BLaER1 treated with 17β-estradiol and CSF1 and Interleukin-3, amounts not matched to agents 10 nM and 100 nM (cell line): ENCODE results near the gene THOC6.
A peak's percentile ranks its signal among the peaks of the same experiment; 100 is the strongest.
"Not testable (repeated sequence)": the region's sequence is repeated elsewhere in the genome, so short reads cannot be mapped to it uniquely, and the experiment has no call there.

Experiments used
- H3K27ac ChIP-seq, 11 experiments: shearing (Covaris generic); formaldehyde crosslinking; 2 replicates each; pipeline ENCODE4 v1.8.1; 2022
- H3K27me3 ChIP-seq, 11 experiments: shearing (Covaris generic); formaldehyde crosslinking; 2 replicates each; pipeline ENCODE4 v1.8.1; 2022
- H3K36me3 ChIP-seq, 11 experiments: shearing (Covaris generic); formaldehyde crosslinking; 2 replicates each; pipeline ENCODE4 v1.8.1; 2022
- H3K4me1 ChIP-seq, 10 experiments: shearing (Covaris generic); formaldehyde crosslinking; 2 replicates each; pipeline ENCODE4 v1.8.1; 2022
- H3K4me2 ChIP-seq, 11 experiments: shearing (Covaris generic); formaldehyde crosslinking; 2 replicates each; pipeline ENCODE4 v1.8.1; 2022
- H3K4me3 ChIP-seq, 10 experiments: shearing (Covaris generic); formaldehyde crosslinking; 2 replicates each; pipeline ENCODE4 v1.8.1; 2022
- H3K9ac ChIP-seq, 11 experiments: shearing (Covaris generic); formaldehyde crosslinking; 2 replicates each; pipeline ENCODE4 v1.8.1; 2022
- H3K9me3 ChIP-seq, 11 experiments: shearing (Covaris generic); formaldehyde crosslinking; replicated peaks in 1 of 11; 2 replicates each; pipeline ENCODE4 v1.8.1; 2022
- H4K20me1 ChIP-seq, 11 experiments: shearing (Covaris generic); formaldehyde crosslinking; 2 replicates each; pipeline ENCODE4 v1.8.1; 2022
- Cebpa-rat ChIP-seq, 11 experiments: shearing (Covaris generic); IDR thresholded peaks; 2 replicates each; pipeline ENCODE4 v1.8.1; 2022

The THOC6 gene

DNA sequence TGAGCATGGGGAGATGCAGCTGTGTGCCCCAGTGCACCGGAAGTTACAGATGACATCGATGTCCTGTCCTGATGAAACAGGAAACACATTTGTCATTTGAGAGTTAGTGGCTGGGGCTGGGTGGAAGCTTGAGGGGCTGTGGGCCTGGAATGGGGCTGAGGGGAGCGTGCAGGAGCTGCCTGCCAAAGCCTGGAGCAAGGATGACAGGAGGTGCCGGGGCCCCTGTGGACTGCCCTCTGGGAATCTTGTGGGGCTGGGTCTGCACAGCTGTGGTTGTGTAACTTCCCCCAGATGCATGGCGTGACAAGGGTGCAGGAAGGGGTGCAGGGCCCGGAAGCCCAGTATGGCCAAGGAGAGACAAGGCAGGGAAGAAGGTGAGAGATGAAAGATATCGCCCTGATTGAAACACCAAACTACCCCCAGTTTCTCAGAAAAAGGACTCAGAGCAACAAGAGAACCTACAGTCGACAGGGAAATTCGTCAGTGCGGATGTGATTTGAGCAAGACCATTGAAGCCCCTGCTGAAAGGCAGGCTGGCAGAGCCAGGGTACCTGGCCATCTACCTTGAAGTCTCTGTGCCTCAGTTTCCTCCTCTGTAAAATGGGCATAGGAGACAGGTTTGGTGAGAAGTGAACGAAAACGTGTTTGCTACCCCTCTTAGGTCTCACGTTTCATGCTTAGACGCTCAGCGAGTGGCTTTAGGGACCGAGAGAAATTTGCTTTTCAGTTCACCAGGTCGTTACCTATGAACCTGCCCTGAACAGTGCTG, 31.3 kb downstream of the THOC6 start:
- Histone ChIP-seq H3K27ac (peak overlapping the region in 9 of 11 experiments; percentile 53 to 96 (median 92); a peak in 18 of 22 replicates), H3K4me3 (peak overlapping the region in 7 of 10 experiments; percentile 29 to 49 (median 43); a peak in 12 of 20 replicates), H3K9me3 (no peaks in the 10 kb centered on the region)

DNA sequence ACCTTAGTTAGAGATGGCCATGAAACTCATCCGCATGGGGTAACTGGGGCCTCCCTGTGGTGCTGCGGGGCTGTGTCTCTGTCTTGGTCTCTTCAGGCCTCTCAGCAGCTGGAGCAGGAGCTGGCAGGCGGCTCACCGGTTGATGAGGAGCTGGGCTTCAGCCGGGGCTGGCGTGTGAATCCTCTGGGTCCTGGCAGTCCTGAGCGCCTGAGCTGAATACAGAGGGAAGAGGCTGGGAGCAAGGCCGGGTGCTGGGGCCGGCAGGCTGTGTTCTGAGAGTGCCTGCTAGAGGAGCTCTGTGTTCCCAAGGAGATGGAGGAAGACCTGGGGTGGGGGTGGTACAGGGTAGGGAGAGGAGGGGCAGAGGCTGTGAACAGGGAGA, 31.9 kb downstream of the THOC6 start:
- not testable (repeated sequence) for H4K20me1 ChIP-seq, H3K9me3 ChIP-seq, H3K27me3 ChIP-seq
- H3K27ac ChIP-seq, result peak overlapping the region in 9 of 11 experiments; percentile 53 to 96 (median 92); a peak in 18 of 22 replicates
- peak overlapping the region; percentile 84 to 100 (median 98) for H3K4me2 ChIP-seq
- H3K9ac ChIP-seq, result peak overlapping the region in 9 of 11 experiments; percentile 26 to 98 (median 72); a peak in 17 of 22 replicates
- H3K4me1 ChIP-seq, result peaks cover 68 to 91% (median 87%) of the 10 kb centered on the region in 10 experiments
- H3K4me3 ChIP-seq, result peak overlapping the region in 5 of 10 experiments; percentile 38 to 49 (median 45); a peak in 8 of 20 replicates
- H3K36me3 ChIP-seq, result peaks cover 0 to 42% (median 4%) of the 10 kb centered on the region in 11 experiments; a peak in 11 of 22 replicates

More for the DNA sequence above, 31.3 kb downstream of the THOC6 start:
- Histone ChIP-seq H3K27me3 (peaks cover 3 to 13% (median 7%) of the 10 kb centered on the region in 11 experiments), H3K4me2 (peak overlapping the region; percentile 84 to 100 (median 98)), H3K4me1 (peaks cover 71 to 93% (median 90%) of the 10 kb centered on the region in 10 experiments), H3K36me3 (peaks cover 0 to 42% (median 4%) of the 10 kb centered on the region in 11 experiments; a peak in 11 of 22 replicates), H3K9ac (peak overlapping the region in 9 of 11 experiments; percentile 26 to 98 (median 72); a peak in 17 of 22 replicates), H4K20me1 (peaks cover 0 to 6% (median 0%) of the 10 kb centered on the region in 11 experiments; a peak in 3 of 22 replicates)
- TF ChIP-seq Cebpa-rat (IDR thresholded peaks at IDR 0.05), result peak in 6 of 11 experiments; percentile 11 to 86 (median 76); a peak in 9 of 22 replicates

DNA sequence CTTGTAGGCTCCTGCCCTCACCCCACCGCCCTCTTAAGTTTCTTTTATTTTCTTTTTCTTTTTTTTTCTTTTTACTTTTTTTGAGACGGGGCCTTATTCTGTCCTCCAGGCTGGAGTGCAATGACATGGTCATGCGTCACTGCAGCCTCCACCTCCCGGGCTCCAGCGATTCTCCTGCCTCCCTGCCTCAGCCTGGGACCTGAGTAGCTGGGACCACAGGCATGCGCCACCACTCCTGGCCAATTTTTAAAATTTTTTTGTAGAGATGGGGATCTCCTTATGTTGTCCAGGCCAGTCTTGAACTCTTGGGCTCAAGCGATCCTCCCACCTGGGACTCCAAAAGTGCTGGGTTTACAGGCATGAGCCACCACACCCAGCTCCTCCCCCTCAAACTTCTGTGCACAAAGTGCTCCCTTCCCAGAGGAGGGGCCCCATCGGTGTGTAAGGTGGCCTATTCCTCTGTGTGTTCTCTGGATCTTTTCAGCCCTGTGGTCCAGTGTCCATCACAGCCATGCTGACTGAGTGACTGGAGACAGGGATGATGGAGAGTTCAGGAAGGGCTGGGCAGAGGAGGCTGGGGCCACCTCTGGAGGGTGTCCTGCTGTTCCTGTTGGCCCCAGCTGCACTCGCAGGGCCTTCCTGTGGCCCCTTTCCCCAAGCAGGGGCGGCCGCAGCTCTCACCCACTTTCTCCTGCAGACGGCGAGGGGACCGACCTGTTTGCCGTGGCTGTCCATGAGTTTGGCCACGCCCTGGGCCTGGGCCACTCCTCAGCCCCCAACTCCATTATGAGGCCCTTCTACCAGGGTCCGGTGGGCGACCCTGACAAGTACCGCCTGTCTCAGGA, 32.7 kb downstream of the THOC6 start:
- H3K9ac ChIP-seq, result peak overlapping the region in 7 of 11 experiments; percentile 38 to 98 (median 95); a peak in 13 of 22 replicates

DNA sequence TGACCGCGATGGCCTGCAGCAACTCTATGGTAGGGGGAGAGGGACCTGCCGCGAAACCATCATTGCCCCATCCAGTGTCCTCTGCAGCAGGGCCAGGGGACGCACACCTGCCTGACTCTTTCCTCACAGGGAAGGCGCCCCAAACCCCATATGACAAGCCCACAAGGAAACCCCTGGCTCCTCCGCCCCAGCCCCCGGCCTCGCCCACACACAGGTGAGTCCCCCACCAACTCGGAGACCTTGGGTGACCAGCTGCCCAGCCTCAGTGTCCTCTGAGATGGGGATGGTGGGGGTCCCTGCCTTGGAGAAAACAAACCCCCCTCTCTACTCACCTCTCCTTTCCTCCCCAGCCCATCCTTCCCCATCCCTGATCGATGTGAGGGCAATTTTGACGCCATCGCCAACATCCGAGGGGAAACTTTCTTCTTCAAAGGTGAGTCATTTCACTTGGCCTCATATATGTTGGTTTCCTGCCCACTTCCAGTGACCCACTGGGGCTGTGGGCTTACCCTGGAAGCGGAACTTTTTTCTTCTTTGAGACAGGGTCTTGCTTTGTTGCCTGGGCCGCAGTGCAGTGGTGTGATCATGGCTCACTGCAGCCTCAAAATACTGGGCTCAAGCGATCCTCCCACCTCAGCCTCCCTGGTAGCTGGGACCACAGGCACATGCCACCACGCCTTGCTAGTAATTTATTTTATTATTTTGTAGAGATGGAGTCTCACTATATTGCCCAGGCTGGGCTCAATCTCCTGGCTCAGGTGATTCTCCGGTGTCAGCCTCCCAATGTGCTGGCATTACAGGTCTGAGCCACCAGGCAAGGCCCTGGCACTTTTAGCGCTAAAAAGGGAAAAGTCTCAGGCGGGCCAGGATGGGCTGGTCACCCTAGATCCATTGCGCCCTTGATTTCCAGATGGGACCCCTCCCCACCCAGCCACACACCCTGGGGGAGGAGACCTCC, 33.6 kb downstream of the THOC6 start:
- Histone ChIP-seq H3K36me3 (peaks cover 0 to 34% (median 4%) of the 10 kb centered on the region in 11 experiments; a peak in 11 of 22 replicates), H3K27me3 (no peaks in the 10 kb centered on the region), H3K4me3 (peak overlapping the region; percentile 77 to 94 (median 88)), H4K20me1 (peaks cover 0 to 6% (median 0%) of the 10 kb centered on the region in 11 experiments; a peak in 3 of 22 replicates), H3K9ac (peak overlapping the region; percentile 84 to 98 (median 94); a peak in 20 of 22 replicates), H3K4me1 (peaks cover 55 to 74% (median 70%) of the 10 kb centered on the region in 10 experiments), H3K9me3 (no peaks in the 10 kb centered on the region), H3K4me2 (peak overlapping the region; percentile 95 to 100 (median 99)), H3K27ac (peak overlapping the region in 8 of 11 experiments; percentile 87 to 96 (median 92); a peak in 14 of 22 replicates)
- no peak for TF ChIP-seq Cebpa-rat (IDR thresholded peaks at IDR 0.05)

More for the DNA sequence above, 32.7 kb downstream of the THOC6 start:
- Histone ChIP-seq H3K4me2 (peak overlapping the region; percentile 95 to 100 (median 99)), H3K4me3 (peak overlapping the region in 5 of 10 experiments; percentile 77 to 94 (median 87); a peak in 8 of 20 replicates), H3K9me3 (no peaks in the 10 kb centered on the region), H3K4me1 (peaks cover 60 to 83% (median 79%) of the 10 kb centered on the region in 10 experiments), H3K36me3 (peaks cover 0 to 38% (median 4%) of the 10 kb centered on the region in 11 experiments; a peak in 11 of 22 replicates), H3K27ac (peak overlapping the region in 8 of 11 experiments; percentile 20 to 96 (median 92); a peak in 15 of 22 replicates), H3K27me3 (0 out of 22 replicates have a peak, but pooled peaks cover 0 to under 1% (median 0%) of the 10 kb centered on the region in 11 experiments), H4K20me1 (peaks cover 0 to 6% (median 0%) of the 10 kb centered on the region in 11 experiments; a peak in 3 of 22 replicates)
- TF ChIP-seq Cebpa-rat (IDR thresholded peaks at IDR 0.05), result no peak

- no peaks in the 10 kb centered on the region for H3K27me3 ChIP-seq
- H3K36me3 ChIP-seq, result peaks cover 0 to 34% (median 4%) of the 10 kb centered on the region in 11 experiments; a peak in 11 of 22 replicates
- H3K27ac ChIP-seq, result peak overlapping the region; percentile 79 to 96 (median 90); a peak in 21 of 22 replicates
- H3K9me3 ChIP-seq, result no peaks in the 10 kb centered on the region
- peaks cover 52 to 65% (median 62%) of the 10 kb centered on the region in 10 experiments for H3K4me1 ChIP-seq
- peak overlapping the region; percentile 84 to 98 (median 94) for H3K9ac ChIP-seq
- no peak for TF ChIP-seq Cebpa-rat (IDR thresholded peaks at IDR 0.05)
- peak overlapping the region; percentile 95 to 100 (median 99) for H3K4me2 ChIP-seq
- H3K4me3 ChIP-seq, result peak overlapping the region; percentile 77 to 94 (median 88)
- H4K20me1 ChIP-seq, result peaks cover 0 to 6% (median 0%) of the 10 kb centered on the region in 11 experiments; a peak in 3 of 22 replicates
Observed at GRCh38 chr16:3058139-3059030, 34.5 kb downstream of the THOC6 start.

GRCh38 chr16:3059041-3059722, 35.3 kb downstream of the THOC6 start:
- Histone ChIP-seq H3K4me1 (peaks cover 44 to 57% (median 54%) of the 10 kb centered on the region in 10 experiments), H3K4me3 (peak overlapping the region; percentile 77 to 94 (median 88)), H3K27ac (peak overlapping the region; percentile 79 to 96 (median 90); a peak in 21 of 22 replicates), H3K36me3 (peaks cover 0 to 26% (median 0%) of the 10 kb centered on the region in 11 experiments; a peak in 7 of 22 replicates), H3K4me2 (peak overlapping the region; percentile 95 to 100 (median 99)), H4K20me1 (peaks cover 0 to 6% (median 0%) of the 10 kb centered on the region in 11 experiments; a peak in 3 of 22 replicates), H3K9me3 (no peaks in the 10 kb centered on the region), H3K9ac (peak overlapping the region; percentile 84 to 98 (median 94)), H3K27me3 (no peaks in the 10 kb centered on the region)
- no peak for TF ChIP-seq Cebpa-rat (IDR thresholded peaks at IDR 0.05)
